ENCODE results near the gene DHRS12. TPM values are rescaled to one million over a fixed set of nuclear protein-coding genes. Genes with fewer than 3 reads are reported as not detected.
A peak's percentile ranks its signal among the peaks of the same experiment; 100 is the strongest.

DHRS12 gene
- total RNA-seq, 1 donor: 3.3 TPM

- H3K4me2 ChIP-seq (ENCODE audit: insufficient read depth, low read length): peak overlapping the region; percentile 33
- H3K4me3 ChIP-seq (ENCODE audit: insufficient read depth, low read length): no peak overlapping the region
- peaks cover 35% of the 10 kb centered on the region for H3K79me2 ChIP-seq (ENCODE audit: insufficient read depth, low read length)
- no peaks in the 10 kb centered on the region for H3K9me3 ChIP-seq (ENCODE audit: low read depth, low read length)
- H3K27me3 ChIP-seq (ENCODE audit: insufficient read depth, low read length): no peaks in the 10 kb centered on the region
- H3K27ac ChIP-seq (ENCODE audit: low read depth, low read length): peak overlapping the region; percentile 99
- no peaks in the 10 kb centered on the region for H4K20me1 ChIP-seq (ENCODE audit: insufficient read depth, low read length)
- no peak overlapping the region for H2AFZ ChIP-seq (ENCODE audit: low read length)
- TF ChIP-seq CTCF (IDR thresholded peaks at IDR 0.05; ENCODE audit: extremely low read depth, low read depth, low read length): no peak
- peak; percentile 70 for DNase-seq (ENCODE audit: insufficient read length, low spot score, missing footprints)
- peaks cover 57% of the 10 kb centered on the region for H3K4me1 ChIP-seq (ENCODE audit: insufficient read depth, low read length)
- peaks cover 10% of the 10 kb centered on the region for H3K36me3 ChIP-seq (ENCODE audit: insufficient read depth, low read length)
Observed at GRCh38 chr13:51726446-51727193, 77.3 kb downstream of the DHRS12 start.

GRCh38 chr13:51724721-51725120 lies 79.2 kb downstream of the DHRS12 start:
- Histone ChIP-seq H4K20me1 (ENCODE audit: insufficient read depth, low read length) (no peaks in the 10 kb centered on the region), H3K4me3 (ENCODE audit: insufficient read depth, low read length) (no peak overlapping the region), H3K4me2 (ENCODE audit: insufficient read depth, low read length) (no peak overlapping the region), H2AFZ (ENCODE audit: low read length) (no peak overlapping the region), H3K36me3 (ENCODE audit: insufficient read depth, low read length) (peaks cover 22% of the 10 kb centered on the region), H3K27me3 (ENCODE audit: insufficient read depth, low read length) (no peaks in the 10 kb centered on the region), H3K4me1 (ENCODE audit: insufficient read depth, low read length) (peaks cover 38% of the 10 kb centered on the region), H3K9me3 (ENCODE audit: low read depth, low read length) (no peaks in the 10 kb centered on the region), H3K27ac (ENCODE audit: low read depth, low read length) (no peak overlapping the region), H3K79me2 (ENCODE audit: insufficient read depth, low read length) (peaks cover 36% of the 10 kb centered on the region)
- no peak for TF ChIP-seq CTCF (IDR thresholded peaks at IDR 0.05; ENCODE audit: extremely low read depth, low read depth, low read length)
- DNase-seq (ENCODE audit: insufficient read length, low spot score, missing footprints): no peak

- Histone ChIP-seq H3K4me3 (ENCODE audit: insufficient read depth, low read length) (no peak overlapping the region), H3K36me3 (ENCODE audit: insufficient read depth, low read length) (peaks cover 28% of the 10 kb centered on the region), H3K4me2 (ENCODE audit: insufficient read depth, low read length) (no peak overlapping the region), H4K20me1 (ENCODE audit: insufficient read depth, low read length) (no peaks in the 10 kb centered on the region), H3K9me3 (ENCODE audit: low read depth, low read length) (no peaks in the 10 kb centered on the region), H3K27ac (ENCODE audit: low read depth, low read length) (no peak overlapping the region), H3K27me3 (ENCODE audit: insufficient read depth, low read length) (no peaks in the 10 kb centered on the region), H3K4me1 (ENCODE audit: insufficient read depth, low read length) (peaks cover 26% of the 10 kb centered on the region), H2AFZ (ENCODE audit: low read length) (no peak overlapping the region), H3K79me2 (ENCODE audit: insufficient read depth, low read length) (peaks cover 48% of the 10 kb centered on the region)
- no peak for TF ChIP-seq CTCF (IDR thresholded peaks at IDR 0.05; ENCODE audit: extremely low read depth, low read depth, low read length)
- DNase-seq (ENCODE audit: insufficient read length, low spot score, missing footprints): no peak
Observed at GRCh38 chr13:51723529-51723928, 80.4 kb downstream of the DHRS12 start.

GRCh38 chr13:51721496-51721895 lies 82.5 kb downstream of the DHRS12 start:
- peaks cover 41% of the 10 kb centered on the region for H3K79me2 ChIP-seq (ENCODE audit: insufficient read depth, low read length)
- H3K9me3 ChIP-seq (ENCODE audit: low read depth, low read length): no peaks in the 10 kb centered on the region
- no peak overlapping the region for H3K4me2 ChIP-seq (ENCODE audit: insufficient read depth, low read length)
- no peak overlapping the region for H2AFZ ChIP-seq (ENCODE audit: low read length)
- no peak overlapping the region for H3K4me3 ChIP-seq (ENCODE audit: insufficient read depth, low read length)
- no peak overlapping the region for H3K27ac ChIP-seq (ENCODE audit: low read depth, low read length)
- no peaks in the 10 kb centered on the region for H4K20me1 ChIP-seq (ENCODE audit: insufficient read depth, low read length)
- peaks cover 21% of the 10 kb centered on the region for H3K4me1 ChIP-seq (ENCODE audit: insufficient read depth, low read length)
- TF ChIP-seq CTCF (IDR thresholded peaks at IDR 0.05; ENCODE audit: extremely low read depth, low read depth, low read length): no peak
- peaks cover 20% of the 10 kb centered on the region for H3K36me3 ChIP-seq (ENCODE audit: insufficient read depth, low read length)
- H3K27me3 ChIP-seq (ENCODE audit: insufficient read depth, low read length): no peaks in the 10 kb centered on the region
- no peak for DNase-seq (ENCODE audit: insufficient read length, low spot score, missing footprints)

Data from osteoblast (primary cell).